LHCN-M2 (cell line): ENCODE measurements around the gene C14orf132. TPM values are rescaled to one million over a fixed set of nuclear protein-coding genes. Genes with fewer than 3 reads are reported as not detected.

ENCODE experiments used
- DNase-seq: peaks from one replicate; pipeline ENCODE4 v3.0.0-alpha.2; 2012; ENCODE audit warnings: low read depth
- total RNA-seq: library from RNA; depleted of rRNA; stranded (reverse); fragments of >200 nt; gene quantifications from 2 replicates; pipeline ENCODE4 v1.2.3, GENCODE V29; 2014

Gene C14orf132
- total RNA-seq, 1 experiment from 2014 or later = 7.9 TPM

DNA sequence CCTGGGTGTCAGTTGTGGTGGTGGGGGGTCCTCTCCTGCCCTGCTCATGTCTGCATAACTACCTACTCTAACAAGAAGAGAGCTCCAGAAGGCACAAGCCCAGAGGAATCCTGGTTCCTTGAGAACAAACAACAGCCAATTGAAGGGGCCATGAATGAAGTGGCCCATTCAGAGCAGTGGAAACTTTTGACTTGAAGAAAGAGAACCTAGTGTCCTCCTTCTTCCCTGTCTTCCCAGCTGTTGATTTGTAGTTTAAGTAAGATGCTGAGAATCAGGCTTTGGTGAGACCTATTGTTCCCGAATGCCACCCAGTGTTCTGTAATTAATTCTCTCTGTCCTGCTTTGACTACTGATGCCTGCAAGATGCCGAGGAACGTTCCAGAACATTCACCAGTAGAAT, 79.2 kb downstream of the C14orf132 start:
- DNase-seq = no peak

DNA sequence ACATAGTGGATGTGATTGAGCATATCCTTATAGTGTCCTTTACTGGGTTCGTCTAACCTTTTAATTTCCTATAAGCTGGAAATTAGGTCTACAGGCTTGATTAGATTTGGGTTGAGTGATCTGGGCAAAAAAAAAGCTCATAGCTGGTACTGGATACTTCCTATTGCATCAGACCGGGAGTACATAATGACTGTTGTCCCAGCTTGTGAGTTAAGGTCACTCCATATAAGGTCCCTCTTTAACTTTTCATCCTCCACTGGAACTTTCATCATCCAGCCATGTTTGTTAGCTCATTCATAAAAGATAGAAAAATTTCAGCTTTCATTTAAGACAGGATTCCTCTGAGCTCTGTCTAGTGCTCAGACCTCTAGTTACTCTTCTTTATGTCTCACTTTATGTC, 80.8 kb downstream of the C14orf132 start:
- DNase-seq = no peak

DNA sequence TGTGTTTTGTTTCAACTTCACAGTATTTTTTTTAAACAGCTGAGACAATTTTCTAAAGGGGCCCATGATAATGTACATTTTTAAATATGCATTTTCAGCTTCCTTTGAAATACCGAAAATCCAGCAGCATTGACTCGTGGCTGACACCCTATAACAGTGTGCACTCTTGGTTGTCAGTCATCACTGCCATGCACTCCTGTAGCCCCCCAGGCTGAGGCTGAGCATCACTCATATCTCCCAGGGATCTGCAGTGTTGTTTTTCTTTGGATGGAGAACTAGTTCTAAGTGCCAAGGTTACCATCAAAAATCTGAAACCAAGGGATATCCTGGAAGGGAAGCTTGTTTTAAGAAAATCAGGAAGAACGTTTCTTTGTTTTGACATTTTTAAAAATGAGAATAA, 81.2 kb downstream of the C14orf132 start:
- DNase-seq = no peak

DNA sequence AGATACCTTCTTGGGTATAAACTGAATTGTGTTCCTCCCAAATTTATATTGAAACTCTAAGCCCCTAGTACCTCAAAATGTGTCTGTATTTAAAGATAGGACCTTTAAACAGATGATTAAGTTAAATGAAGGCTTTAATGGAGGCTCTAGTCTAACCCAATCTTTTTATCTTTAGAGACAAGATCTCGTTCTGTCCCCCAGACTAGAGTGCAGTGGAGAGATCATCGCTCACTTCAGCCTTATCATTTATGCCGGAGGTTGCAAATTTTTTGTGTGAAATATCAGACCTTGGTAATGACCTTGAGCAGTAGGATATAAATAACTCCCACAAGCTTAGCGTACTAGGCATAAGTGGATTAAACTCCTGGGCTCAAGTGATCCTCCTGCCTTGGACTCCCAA, 81.8 kb downstream of the C14orf132 start:
- DNase-seq = no peak

DNA sequence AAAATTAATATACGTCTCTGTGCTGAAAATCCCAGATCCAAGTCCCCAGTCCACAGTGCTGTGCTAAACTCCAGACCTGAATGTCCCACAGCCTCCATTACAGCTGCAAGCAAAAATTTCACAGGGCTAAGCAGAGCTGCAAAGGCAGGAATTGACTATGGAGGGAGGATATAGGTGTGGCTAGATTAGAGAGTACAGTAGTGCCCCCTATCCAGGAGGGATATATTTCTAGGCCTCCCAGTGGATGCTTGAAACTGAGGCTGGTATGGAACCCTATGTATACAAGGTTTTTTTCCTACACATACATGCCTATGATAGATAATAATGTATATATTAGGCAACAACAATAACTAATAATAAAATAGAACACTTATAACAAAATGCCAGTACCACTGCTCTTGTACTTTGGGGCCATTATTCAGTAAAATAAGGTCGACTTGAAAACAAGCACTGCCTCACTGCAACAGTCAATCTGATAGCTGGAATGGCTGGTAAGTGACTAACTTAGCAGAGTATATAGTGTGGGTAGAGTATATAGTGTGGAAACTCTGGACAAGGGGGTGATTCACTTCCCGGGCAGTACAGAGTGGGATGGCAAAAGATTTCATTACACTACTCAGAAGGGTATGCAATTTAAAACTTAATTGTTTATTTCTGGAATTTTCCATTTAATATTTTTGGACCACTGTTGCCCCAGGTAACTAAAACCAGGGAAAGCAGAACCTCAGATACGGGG, 82.7 kb downstream of the C14orf132 start:
- no peak for DNase-seq

DNA sequence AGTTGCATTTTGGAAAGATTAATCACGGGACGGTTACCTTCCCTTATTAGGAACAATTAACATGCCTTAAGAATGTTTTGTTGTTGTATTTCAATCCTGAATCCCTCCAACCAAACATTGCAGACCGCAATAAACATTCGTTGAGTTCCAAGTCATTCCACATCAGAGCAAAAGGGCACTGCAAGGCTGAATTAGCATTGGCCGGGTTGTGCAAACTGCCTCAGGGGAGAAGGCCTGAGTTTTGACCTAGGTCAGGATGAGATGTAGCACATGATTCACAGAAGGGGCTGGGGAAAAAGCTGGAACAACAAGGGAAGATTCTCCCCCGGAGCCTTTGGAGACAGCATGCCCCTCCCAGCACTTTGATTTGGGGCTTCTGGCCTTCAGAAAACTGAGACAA, 83.3 kb downstream of the C14orf132 start:
- no peak for DNase-seq

DNA sequence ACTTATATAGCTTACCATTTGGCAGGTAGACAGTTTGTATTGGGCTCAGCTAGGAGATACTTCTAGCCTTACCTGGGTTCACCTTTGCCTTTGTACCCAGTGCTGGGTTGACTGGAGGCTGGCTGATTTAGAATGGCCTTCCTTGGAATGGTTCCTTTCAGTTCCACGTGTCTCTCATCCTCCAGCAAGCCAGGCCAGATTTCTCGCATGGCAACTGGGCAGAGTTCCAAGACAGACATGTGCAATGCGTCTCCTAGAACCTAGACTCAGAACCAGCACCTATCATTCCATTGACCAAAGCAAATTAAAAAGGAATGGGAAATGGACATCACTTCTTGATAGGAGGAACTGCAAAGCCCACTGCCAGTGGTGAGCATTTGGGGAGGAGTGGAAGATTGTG, 86.4 kb downstream of the C14orf132 start:
- no peak for DNase-seq

DNA sequence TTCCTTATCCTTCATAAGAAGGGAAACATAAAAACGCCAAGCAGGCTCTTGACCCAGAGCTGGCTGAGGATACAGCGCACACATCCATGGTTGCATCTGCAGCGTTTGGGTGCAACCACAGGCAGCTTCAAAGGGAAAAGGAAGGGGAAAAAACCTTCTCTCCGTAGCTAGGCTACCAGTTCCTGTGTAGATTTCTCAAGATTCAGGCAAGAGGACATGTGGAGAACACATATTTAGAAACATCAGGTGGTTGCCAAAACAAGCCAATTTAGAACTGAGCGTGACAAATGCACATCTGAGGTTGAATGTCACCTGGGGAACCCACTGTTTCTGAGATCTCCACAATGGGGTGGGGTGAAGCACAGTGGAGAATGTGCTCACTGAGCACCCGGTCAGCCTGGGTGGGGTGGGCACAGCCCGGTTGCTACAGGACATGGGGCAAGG, 87.2 kb downstream of the C14orf132 start:
- DNase-seq = no peak

DNA sequence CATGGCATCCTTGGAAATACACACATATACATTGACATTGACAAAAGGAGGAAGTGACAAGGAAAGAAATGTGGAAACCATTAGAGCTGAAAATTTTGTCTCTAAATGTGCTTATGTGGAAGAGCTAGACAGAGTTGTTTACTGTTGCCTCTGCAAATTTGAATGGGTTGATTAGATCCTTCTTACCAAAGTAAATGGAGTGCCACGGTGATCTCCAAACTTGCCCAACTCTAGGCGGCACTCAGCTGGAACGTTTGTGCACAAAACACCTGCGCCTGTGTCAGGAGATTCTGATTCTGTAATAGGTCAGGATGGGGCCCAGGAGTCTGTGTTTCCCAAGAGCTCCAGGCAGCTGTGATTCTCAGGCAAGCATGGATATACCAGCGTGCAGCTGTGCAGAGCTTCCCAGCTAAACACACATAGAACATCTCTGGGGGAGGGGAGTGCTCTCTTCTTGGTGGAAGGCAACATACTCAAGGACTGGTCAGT, 87.7 kb downstream of the C14orf132 start:
- DNase-seq = no peak

DNA sequence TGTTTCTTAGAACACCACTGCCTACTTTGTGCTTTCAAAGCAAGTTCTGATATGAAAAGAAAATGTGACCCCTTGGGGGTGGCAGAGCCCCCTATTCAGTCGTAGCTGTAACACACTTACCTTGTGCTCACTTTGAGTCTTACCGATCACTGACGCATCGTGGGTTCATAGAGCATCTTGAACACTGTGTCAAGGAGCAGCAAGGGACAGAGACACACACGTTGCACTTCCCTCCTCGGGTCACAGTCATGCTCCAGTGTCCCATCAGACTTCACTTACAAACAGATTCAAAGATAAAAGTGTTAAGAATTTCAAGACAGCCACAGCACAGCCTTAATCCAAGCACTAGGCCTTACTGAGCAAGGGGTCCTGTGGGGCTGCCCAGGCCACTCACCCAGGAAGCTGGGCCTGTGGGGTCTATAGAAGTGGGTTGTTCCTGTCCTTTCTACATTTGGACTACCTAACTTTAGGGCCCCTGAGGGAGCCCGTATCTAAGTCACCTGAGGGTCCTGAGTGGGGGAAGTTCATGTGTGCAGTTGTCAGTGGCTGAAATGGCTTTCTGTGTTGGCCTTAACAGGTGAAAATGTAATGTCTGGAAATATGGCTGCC, 90.1 kb downstream of the C14orf132 start:
- no peak for DNase-seq

DNA sequence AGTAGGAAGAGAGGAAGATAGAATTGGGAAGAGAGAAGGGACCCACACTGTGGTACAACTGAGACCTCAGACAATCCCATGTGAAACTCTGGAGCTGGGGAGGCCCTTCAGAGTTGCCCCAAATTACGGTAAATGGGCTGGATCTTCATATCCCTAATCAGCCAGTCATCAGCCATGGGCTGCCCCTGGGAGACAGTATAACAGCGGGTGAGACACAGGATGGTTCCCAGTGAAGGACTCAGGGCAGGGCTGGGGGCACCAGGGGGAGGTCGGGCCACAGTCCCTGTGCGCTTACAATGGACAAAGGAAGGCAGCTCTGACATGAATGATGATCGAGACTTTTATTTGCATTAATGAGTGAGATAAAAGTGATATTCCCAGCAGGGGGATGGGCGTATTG, 91.2 kb downstream of the C14orf132 start:
- DNase-seq = no peak

DNA sequence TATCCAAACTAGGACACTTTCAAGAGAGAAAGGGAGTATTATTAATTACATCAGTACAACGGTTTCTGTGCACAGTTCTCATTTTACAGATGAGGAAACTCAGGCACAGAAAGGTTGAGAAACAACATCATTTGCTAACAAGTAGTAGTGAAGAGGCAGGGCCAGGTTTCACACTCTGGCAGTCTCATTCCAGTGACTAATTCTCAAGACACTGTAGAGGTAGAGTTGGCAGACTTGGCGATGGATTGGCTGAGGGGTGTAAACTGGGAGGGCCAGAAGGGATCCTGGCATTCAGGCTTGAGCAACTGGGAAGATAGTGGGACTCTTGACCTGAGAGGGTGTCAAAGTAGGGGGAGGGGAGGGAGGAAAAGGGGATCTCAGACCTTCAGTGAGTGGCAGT, 91.7 kb downstream of the C14orf132 start:
- peak; percentile 4 for DNase-seq

DNA sequence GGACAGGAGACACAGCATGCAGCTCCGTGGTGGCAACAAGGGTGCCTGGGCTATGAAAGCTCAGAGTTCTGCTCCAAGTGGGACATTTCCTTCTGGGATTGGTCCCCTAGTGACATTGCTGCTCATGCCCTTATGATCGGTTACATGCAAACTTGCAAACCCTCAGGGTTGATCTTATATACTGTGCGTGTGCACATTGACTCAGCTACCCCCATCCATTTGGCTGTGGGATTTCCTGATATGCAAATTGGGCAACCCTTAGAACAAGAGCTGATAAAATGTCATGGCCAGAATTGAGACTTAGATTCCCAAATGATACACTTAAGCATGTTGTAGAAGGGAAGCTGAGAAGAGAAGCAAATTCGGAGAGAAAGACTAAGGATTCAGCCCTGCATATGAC, 92.7 kb downstream of the C14orf132 start:
- DNase-seq = no peak

DNA sequence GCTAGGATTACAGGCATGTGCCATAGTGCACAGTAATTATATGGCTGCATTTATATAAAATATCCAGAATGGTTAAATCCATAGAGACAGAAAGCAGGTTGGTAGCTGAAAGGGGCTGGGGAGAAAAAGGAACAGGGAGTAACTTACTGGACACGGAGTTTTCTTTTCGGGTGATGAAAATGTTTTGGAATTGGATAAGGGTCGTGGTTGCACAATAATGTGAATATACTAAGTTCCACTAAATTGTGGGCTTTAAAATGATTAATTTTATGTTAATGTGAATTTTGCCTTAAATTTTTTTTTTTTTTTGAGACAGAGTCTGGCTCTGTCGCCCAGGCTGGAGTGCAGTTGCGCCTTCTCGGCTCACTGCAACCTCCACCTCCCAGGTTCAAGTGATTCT, 95.3 kb downstream of the C14orf132 start:
- DNase-seq = no peak

DNA sequence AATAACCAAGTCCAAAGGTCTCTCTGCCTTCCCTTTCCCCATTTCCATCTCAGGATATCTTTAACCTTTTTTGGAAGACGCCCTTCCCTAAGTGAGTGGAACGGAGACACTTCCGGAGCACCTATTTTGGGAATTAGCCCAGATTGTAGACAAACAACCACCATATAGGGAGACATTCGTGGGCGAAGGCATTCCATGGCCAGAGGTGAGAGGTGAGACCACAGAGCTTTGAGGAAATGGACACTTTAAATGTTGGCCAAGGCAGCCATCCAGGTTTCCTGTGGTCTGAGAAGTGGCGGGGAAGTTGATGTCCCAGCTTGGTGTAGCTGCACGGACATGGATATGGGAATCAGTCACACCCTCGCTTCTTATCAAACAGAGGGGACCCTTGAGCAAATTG, 96.1 kb downstream of the C14orf132 start:
- DNase-seq = no peak

DNA sequence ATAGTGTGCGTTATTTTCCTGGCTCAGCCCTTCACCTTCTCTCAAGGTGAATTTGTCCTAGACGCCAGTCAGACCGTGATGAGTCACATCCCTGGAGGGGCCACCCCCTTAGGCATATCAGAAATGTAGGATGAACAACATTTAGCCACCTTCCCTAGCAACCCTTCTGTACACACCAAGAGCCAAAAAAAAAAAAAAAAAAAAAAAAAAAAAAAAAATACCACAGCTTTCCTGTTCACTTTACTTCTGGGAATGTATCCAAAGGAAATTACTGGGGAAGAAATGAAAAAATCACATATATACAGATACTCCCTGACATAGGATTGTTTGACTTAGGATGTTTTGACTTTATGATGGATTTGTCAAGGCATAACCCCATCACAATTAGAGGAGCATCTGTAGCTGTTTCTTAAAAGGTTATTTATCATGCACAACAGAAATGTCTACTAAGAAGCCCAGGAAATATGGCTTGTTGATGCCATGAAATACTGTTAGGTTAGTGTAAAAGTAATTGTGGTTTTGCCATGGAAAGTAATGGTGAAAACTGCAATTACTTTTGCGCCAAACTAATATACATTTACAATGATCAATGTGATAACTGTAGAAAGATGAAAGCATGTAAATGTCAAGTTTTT, 97.3 kb downstream of the C14orf132 start:
- DNase-seq = no peak

DNA sequence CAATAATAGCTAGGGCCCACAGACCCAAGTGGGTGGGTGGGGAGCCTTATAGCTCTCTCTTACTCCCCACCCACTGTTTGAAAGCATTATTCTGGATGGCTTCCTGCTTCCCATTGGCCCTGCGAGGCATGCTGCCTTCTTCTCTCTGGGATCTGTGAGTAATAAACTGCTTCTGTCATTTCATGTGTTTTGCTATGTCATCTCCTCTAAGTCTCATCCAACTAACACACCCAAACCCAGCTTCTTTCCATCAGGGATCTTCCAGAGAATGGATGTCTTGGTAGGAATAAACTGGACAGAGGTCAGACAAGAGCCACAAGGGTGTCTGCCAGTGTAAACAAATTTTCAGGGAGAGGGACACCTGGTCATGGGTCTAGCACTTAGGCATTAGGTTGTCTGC, 99.1 kb downstream of the C14orf132 start:
- no peak for DNase-seq

DNA sequence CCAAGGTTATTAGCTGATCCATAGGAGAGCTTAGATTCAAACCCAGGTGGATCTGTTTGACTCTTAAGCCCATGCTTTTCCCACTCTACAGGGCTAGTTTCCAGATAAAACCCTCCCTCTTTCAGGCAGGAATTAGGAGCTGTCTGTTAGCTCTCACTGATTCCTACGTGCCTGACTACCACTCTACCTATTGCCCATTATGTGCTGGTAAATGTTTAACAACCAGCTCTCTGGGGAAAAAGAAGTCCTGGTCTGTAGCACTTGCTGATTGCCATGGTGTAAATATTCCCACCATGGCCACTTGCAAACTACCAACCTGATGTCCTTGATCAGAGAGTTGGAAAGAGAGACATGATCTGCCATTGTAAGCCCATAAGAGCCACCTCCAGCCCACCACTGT, 100.0 kb downstream of the C14orf132 start:
- no peak for DNase-seq

DNA sequence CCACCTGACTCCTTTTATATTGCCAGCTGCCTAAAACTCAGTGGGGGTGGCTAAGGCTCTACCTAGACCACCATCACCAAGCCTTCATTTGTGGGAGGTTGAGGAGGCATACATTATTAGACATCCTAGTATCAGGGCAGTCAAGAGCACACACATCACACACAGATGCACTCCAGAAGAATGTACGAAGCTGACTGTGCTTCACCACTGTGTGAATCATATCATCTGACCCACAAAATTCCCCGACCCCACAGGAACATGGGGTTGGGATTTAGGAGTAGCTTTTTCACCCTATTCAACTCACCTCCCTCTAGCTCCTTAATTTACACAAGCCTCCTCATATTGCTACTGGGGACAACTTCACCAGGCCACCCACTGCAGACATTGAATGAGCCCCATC, 100.7 kb downstream of the C14orf132 start:
- no peak for DNase-seq

DNA sequence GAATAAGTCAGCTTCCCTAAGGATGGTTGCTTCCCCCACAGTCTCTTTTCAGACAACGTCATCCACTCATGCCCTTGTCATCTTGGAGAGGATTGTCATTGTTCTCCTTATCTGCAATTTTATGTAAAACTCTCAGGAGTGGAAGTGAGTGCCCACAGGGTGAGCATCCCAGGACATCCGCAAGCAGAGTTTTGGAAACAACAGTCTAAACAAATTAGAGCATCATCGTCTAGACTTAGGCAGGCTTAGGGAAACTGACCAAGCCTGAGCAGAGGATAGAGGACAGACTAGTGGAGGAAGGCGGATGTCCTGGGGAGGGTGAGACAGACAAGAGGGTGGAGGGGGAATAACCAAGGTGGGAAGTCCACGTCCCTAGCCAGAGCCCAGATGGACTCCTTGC, 101.8 kb downstream of the C14orf132 start:
- DNase-seq = no peak
